Esophagus muscularis mucosa (tissue), 4 donors: ENCODE results near the gene SAMD7. TPM values are rescaled to one million over a fixed set of nuclear protein-coding genes. Genes with fewer than 3 reads are reported as not detected.

Source experiments
- DNase-seq: peaks from one replicate; pipeline ENCODE4 v3.0.0-alpha.2; 2017; ENCODE audit errors: extremely low spot score
- H3K27ac ChIP-seq, 4 donors: fragments of 200-600 bp; sonication (generic); replicated peaks in 1 of 4; 1 replicate in 3 of 4; 2 replicates in 1 of 4; pipeline ENCODE4 v1.5.1; 2016 to 2019; ENCODE audit warnings: mild to moderate bottlenecking in 1 of 4
- H3K27me3 ChIP-seq, 4 donors: fragments of 200-600 bp; sonication (generic); one replicate each; pipeline versions ENCODE4 v1.5.1 to v1.6.0; 2016 to 2019
- H3K36me3 ChIP-seq, 4 donors: fragments of 200-600 bp; sonication (generic); one replicate each; pipeline ENCODE4 v1.5.1; 2016 to 2019
- H3K4me1 ChIP-seq, 4 donors: fragments of 200-600 bp; sonication (generic); one replicate each; pipeline ENCODE4 v1.5.1; 2016 to 2019
- H3K4me3 ChIP-seq, 4 donors: fragments of 200-600 bp; sonication (generic); 1 replicate in 2 of 4; 2 replicates in 2 of 4; pipeline ENCODE4 v1.5.1; 2016 to 2019; ENCODE audit warnings: mild to moderate bottlenecking in 4 of 4, moderate library complexity in 1 of 4
- H3K9me3 ChIP-seq, 4 donors: fragments of 200-600 bp; sonication (generic); 1 replicate in 3 of 4; 2 replicates in 1 of 4; pipeline ENCODE4 v1.5.1; 2016 to 2019
- EP300 ChIP-seq: sonication (generic); formaldehyde crosslinking; IDR thresholded peaks from one replicate; pipeline ENCODE4 v1.6.1; 2017; ENCODE audit warnings: antibody characterized with exemption
- POLR2A ChIP-seq: fragments of 450-650 bp; IDR thresholded peaks from one replicate; pipeline ENCODE4 v1.6.1; 2017; ENCODE audit warnings: antibody characterized with exemption, moderate library complexity, mild to moderate bottlenecking, low read depth
- POLR2AphosphoS5 ChIP-seq, 2 donors: sonication (generic); formaldehyde crosslinking; IDR thresholded peaks; one replicate each; pipeline ENCODE4 v1.6.1; 2017; ENCODE audit warnings: antibody characterized with exemption in 2 of 2
- WGBS: methylation state at CpG from one replicate; pipeline ENCODE4 v1.1.5; 2018; 5-methylcytosine and 5-hydroxymethylcytosine counted together
- intact Hi-C: fragments of 100-400 bp; cut with DNase I; formaldehyde crosslinking; loops from one replicate; pipeline ENCODE4 v1.15.1; 2023
- total RNA-seq, 4 donors: library from RNA; depleted of rRNA; stranded (reverse); fragments of >200 nt; gene quantifications; one replicate each; pipeline versions ENCODE4 v1.1.0 to v1.2.1, GENCODE V29; 2016
- TF ChIP-seq, protein P1 (sequence below), 3 experiments: fragments of 200-600 bp in 2 of 3; fragments of 450-650 bp in 1 of 3; sonication (generic) in 2 of 3; IDR thresholded peaks; one replicate each; pipeline ENCODE4 v1.5.1; 2017 to 2019; ENCODE audit warnings: antibody characterized with exemption in 3 of 3, mild to moderate bottlenecking in 2 of 3, moderate library complexity in 1 of 3

Gene SAMD7
- total RNA-seq, 4 donors from 2014 or later = not detected

GRCh38 chr3:169867584-169868210, 43.7 kb upstream of the SAMD7 start:
- intact Hi-C loops = no loop called here
- Histone ChIP-seq H3K4me3 (no peak overlapping the region), H3K36me3 (no peaks in the 10 kb centered on the region), H3K4me1 (peaks cover 0 to 5% (median 4%) of the 10 kb centered on the region in 4 donors), H3K27ac (no peak overlapping the region), H3K27me3 (no peaks in the 10 kb centered on the region), H3K9me3 (no peaks in the 10 kb centered on the region)
- no peak for TF ChIP-seq EP300
- no peak for TF ChIP-seq POLR2A
- no peak for TF ChIP-seq POLR2AphosphoS5 (IDR thresholded peaks at IDR 0.05)
- TF ChIP-seq, protein P1, sequence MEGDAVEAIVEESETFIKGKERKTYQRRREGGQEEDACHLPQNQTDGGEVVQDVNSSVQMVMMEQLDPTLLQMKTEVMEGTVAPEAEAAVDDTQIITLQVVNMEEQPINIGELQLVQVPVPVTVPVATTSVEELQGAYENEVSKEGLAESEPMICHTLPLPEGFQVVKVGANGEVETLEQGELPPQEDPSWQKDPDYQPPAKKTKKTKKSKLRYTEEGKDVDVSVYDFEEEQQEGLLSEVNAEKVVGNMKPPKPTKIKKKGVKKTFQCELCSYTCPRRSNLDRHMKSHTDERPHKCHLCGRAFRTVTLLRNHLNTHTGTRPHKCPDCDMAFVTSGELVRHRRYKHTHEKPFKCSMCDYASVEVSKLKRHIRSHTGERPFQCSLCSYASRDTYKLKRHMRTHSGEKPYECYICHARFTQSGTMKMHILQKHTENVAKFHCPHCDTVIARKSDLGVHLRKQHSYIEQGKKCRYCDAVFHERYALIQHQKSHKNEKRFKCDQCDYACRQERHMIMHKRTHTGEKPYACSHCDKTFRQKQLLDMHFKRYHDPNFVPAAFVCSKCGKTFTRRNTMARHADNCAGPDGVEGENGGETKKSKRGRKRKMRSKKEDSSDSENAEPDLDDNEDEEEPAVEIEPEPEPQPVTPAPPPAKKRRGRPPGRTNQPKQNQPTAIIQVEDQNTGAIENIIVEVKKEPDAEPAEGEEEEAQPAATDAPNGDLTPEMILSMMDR (IDR thresholded peaks at IDR 0.05) = no peak
- 89% methylated on average over 3 of the region's 3 CpGs for WGBS
- DNase-seq = no peak

DNA sequence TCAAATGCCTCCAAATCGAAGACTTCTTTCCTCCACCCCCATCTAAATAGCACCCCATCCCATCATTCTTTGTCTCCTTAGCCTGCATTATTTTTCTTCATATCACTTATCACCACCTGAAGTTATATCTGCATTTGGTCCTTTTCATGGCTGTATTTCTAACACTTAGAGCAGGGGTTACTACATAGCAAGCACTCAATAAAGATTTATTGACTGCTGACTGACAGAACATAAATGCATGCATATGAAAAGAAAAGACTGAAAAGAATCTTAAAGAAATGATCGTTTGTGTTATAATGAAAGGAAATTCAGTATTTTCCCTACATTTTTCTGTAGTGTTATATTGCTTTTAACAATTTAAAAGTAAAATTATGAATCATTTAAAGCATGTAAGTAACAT, 43.0 kb upstream of the SAMD7 start:
- H3K9me3 ChIP-seq = no peaks in the 10 kb centered on the region
- 83% methylated on average over 2 of the region's 2 CpGs for WGBS
- H3K27me3 ChIP-seq = no peaks in the 10 kb centered on the region
- no peak overlapping the region for H3K27ac ChIP-seq
- peaks cover 0 to 4% (median 4%) of the 10 kb centered on the region in 4 donors for H3K4me1 ChIP-seq
- TF ChIP-seq POLR2AphosphoS5 (IDR thresholded peaks at IDR 0.05) (no peak), EP300 (no peak), POLR2A (no peak)
- TF ChIP-seq, protein P1 (IDR thresholded peaks at IDR 0.05) = no peak
- H3K4me3 ChIP-seq = no peak overlapping the region
- intact Hi-C loops = no loop called here
- DNase-seq = no peak
- H3K36me3 ChIP-seq = no peaks in the 10 kb centered on the region

- no peak for DNase-seq
- H3K4me3 ChIP-seq = no peak within 1 kb of the TSS
- H3K4me1 ChIP-seq = no peaks in the 10 kb centered on the region
- no peaks in the 10 kb centered on the region for H3K9me3 ChIP-seq
- H3K27me3 ChIP-seq = no peaks in the 10 kb centered on the region
- intact Hi-C loops = no loop called here
- no peak within 1 kb of the TSS for H3K27ac ChIP-seq
- TF ChIP-seq POLR2AphosphoS5 (IDR thresholded peaks at IDR 0.05) (no peak), POLR2A (no peak), EP300 (no peak)
- WGBS = 76% methylated on average over 2 of the region's 2 CpGs
- H3K36me3 ChIP-seq = no peaks in the 10 kb centered on the region
Measured at GRCh38 chr3:169869484-169870220, 41.7 kb upstream of the SAMD7 start, which contains the start of gene LRRC31. Gene LRRC31 (minus strand): TSS chr3:169869935. CDS start chr3:169869807, 128 bp downstream.

GRCh38 chr3:169871129-169871886, 40.1 kb upstream of the SAMD7 start:
- 92% methylated on average over 2 of the region's 2 CpGs for WGBS
- DNase-seq = no peak
- no peak for TF ChIP-seq EP300
- TF ChIP-seq POLR2AphosphoS5 (IDR thresholded peaks at IDR 0.05) = no peak
- no peak for TF ChIP-seq POLR2A
- TF ChIP-seq, protein P1 (IDR thresholded peaks at IDR 0.05) = no peak
- intact Hi-C loops = no loop called here
- Histone ChIP-seq H3K4me1 (no peaks in the 10 kb centered on the region), H3K27ac (no peak overlapping the region), H3K36me3 (no peaks in the 10 kb centered on the region), H3K27me3 (no peaks in the 10 kb centered on the region), H3K9me3 (no peaks in the 10 kb centered on the region), H3K4me3 (no peak overlapping the region)

- H3K4me3 ChIP-seq = no peak overlapping the region
- DNase-seq = no peak
- H3K4me1 ChIP-seq = no peaks in the 10 kb centered on the region
- H3K9me3 ChIP-seq = no peaks in the 10 kb centered on the region
- no peaks in the 10 kb centered on the region for H3K36me3 ChIP-seq
- intact Hi-C loops = no loop called here
- TF ChIP-seq EP300 = no peak
- TF ChIP-seq, protein P1 (IDR thresholded peaks at IDR 0.05) = no peak
- 83% methylated on average over 8 of the region's 8 CpGs for WGBS
- no peak overlapping the region for H3K27ac ChIP-seq
- H3K27me3 ChIP-seq = no peaks in the 10 kb centered on the region
Measured at GRCh38 chr3:169879013-169879557, 32.3 kb upstream of the SAMD7 start.
